ENCODE measurements around the gene SARNP.

SARNP gene

GRCh38 chr12:55707841-55708694, 109.5 kb downstream of the SARNP start, which contains the start of gene ITGA7:
Gene ITGA7, minus strand, starts transcription at chr12:55707904. Its CDS starts 222 bp downstream, at chr12:55707682.
- peak; percentile 34 to 40 for DNase-seq (ENCODE audit: low read depth in 2 of 2)

Data from stimulated activated CD8-positive, alpha-beta memory T cell treated with anti-CD3 and anti-CD28 coated beads, Interleukin-15, amount 100 ng/mL, for 4 hours (primary cell).